ENCODE results near the gene MYADM. TPM values are rescaled to one million over a fixed set of nuclear protein-coding genes. Genes with fewer than 3 reads are reported as not detected.

The MYADM gene
- total RNA-seq, 2 experiments from 2014 or later = 92.9 to 98.1 TPM

DNA sequence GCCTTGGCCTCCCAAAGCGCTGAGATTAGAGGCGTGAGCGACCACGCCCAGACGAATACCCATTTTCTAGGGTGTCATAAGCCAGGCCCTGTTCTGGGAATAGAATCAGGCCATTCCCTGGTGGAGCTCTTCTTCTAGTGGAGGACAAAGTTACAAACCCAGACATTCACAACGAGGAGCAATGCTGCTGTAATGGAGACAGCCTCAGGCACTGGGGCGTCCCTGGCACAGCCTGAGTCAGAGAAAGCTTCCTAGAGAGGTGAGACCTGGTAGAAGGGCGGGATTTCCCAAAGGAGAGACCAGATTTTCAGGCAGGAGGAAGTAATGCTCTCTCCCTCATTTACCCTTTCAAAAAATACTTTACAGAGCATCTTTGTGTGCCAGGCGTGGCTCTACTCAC, 27.0 kb downstream of the MYADM start:
- Mint-ChIP-seq H3K9me3 (ENCODE audit: insufficient read depth) (no peaks in the 10 kb centered on the region), H3K27ac (no peak overlapping the region), H3K4me3 (no peak overlapping the region), H3K27me3 (ENCODE audit: low read depth) (peaks cover 8% of the 10 kb centered on the region), H3K36me3 (ENCODE audit: low read depth) (no peaks in the 10 kb centered on the region), H3K4me1 (ENCODE audit: low read depth) (peaks cover 4% of the 10 kb centered on the region)
- DNase-seq (no peak), ATAC-seq (no peak)
- POLR2A ChIA-PET = no interaction called here
- CTCF ChIA-PET = no interaction called here

DNA sequence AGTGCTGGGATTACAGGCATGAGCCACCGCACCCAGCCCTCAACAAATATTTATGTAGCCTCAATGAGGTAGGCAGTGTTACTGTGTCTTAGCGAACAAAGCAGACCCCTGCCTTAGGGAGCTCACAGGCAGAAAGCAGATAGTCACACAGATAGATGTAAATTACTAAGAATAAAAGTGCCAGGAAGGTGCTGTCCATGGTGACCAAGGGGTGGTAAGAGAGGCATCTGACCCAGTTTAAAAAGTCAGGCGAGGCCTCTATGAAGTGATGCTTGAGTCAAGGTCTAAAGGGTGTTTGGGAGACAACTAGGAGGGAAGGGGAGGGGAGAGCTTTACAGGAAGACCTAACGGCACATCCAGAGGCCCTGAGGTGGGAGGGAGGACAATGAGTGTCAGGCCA, 29.0 kb downstream of the MYADM start:
- no peaks in the 10 kb centered on the region for H3K9me3 Mint-ChIP-seq (ENCODE audit: insufficient read depth)
- peaks cover 8% of the 10 kb centered on the region for H3K27me3 Mint-ChIP-seq (ENCODE audit: low read depth)
- no peak for DNase-seq
- ATAC-seq = no peak
- ChIA-PET POLR2A (no interaction called here), CTCF (no interaction called here)
- no peak overlapping the region for H3K27ac Mint-ChIP-seq
- no peaks in the 10 kb centered on the region for H3K36me3 Mint-ChIP-seq (ENCODE audit: low read depth)
- no peaks in the 10 kb centered on the region for H3K4me1 Mint-ChIP-seq (ENCODE audit: low read depth)
- no peak overlapping the region for H3K4me3 Mint-ChIP-seq

DNA sequence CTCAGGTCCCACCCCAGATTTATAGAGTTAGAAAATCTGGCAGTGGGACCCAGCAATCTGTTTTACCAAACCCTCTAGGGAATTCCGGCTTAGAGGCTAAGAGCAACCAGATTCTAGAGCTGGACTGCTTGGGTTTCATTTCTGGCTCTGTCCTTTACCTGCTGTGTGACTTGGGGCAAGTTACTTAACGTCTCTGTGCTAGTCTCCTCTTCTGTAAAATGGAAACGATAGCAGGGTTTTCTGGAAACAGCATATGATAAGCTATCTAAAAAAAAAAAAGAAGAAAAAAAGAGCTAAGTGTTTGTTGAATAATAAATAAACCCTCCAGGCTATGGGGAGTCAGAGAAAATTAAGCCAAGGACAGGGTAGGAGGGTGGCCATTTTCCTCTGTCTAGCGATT, 29.8 kb downstream of the MYADM start:
- Mint-ChIP-seq H3K9me3 (ENCODE audit: insufficient read depth) (no peaks in the 10 kb centered on the region), H3K27me3 (ENCODE audit: low read depth) (peaks cover 5% of the 10 kb centered on the region), H3K27ac (no peak overlapping the region), H3K4me1 (ENCODE audit: low read depth) (no peaks in the 10 kb centered on the region), H3K4me3 (no peak overlapping the region), H3K36me3 (ENCODE audit: low read depth) (no peaks in the 10 kb centered on the region)
- DNase-seq (no peak), ATAC-seq (no peak)
- ChIA-PET CTCF (no interaction called here), POLR2A (no interaction called here)

DNA sequence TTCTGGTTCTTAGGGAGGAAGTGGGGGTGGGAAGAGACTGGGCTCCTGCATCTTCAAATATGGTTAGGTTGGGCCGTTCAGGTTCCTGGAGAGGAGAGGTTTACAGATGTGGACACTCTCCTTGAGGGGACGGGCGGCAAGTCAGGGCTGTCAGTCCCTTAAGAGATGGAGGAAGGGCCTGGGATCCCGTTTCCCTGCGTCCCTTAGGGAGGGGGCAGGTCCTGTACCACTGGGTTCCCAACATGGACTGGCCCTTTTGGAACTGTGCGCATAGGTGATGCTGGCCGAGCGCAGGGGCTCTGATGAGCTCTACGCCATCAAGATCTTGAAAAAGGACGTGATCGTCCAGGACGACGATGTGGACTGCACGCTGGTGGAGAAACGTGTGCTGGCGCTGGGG, 30.5 kb downstream of the MYADM start:
- POLR2A ChIA-PET = no interaction called here

DNA sequence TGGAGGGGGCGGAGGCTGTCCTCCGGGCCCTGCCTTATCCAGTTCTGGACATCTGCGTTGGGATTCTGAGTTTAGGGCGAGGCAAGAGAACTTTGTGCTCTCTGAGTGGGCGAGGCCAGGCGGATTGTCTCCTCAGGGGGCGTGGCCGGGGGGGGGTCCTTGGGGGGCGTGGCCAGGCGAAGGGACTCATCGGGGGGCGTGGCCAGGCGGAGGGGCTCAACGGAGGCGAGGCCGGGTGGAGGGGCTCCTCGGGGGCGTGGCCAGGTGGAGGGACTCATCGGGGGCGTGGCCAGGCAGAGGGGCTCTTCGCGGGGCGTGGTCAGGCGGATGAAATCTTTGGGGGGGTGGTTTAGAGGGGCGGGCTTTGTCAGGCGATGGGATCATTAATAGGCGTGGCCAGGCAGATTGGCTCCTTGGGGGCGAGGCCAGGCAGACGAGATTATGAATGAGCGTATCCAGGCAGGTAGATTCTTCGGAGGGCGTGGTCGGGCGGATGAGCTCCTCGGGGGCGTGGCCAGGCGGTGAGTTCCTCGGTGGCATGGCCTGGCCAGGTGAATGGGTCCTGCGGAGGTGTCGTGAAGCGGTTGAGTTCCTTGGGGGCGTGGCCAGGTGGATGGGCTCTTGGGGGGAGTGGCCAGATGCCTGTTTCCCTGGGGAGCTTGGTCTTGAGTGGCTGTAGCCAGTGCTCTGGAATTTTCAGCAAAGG, 31.1 kb downstream of the MYADM start:
- peaks cover 5% of the 10 kb centered on the region for H3K27me3 Mint-ChIP-seq (ENCODE audit: low read depth)
- no peak overlapping the region for H3K27ac Mint-ChIP-seq
- no peaks in the 10 kb centered on the region for H3K4me1 Mint-ChIP-seq (ENCODE audit: low read depth)
- ATAC-seq (peak; percentile 45), DNase-seq (peak; percentile 28)
- H3K4me3 Mint-ChIP-seq = no peak overlapping the region
- H3K36me3 Mint-ChIP-seq (ENCODE audit: low read depth) = no peaks in the 10 kb centered on the region
- CTCF ChIA-PET = no interaction called here
- POLR2A ChIA-PET = no interaction called here
- no peaks in the 10 kb centered on the region for H3K9me3 Mint-ChIP-seq (ENCODE audit: insufficient read depth)

More for the DNA sequence above, 30.5 kb downstream of the MYADM start:
- Mint-ChIP-seq H3K27me3 (ENCODE audit: low read depth) (peaks cover 5% of the 10 kb centered on the region), H3K9me3 (ENCODE audit: insufficient read depth) (no peaks in the 10 kb centered on the region), H3K36me3 (ENCODE audit: low read depth) (no peaks in the 10 kb centered on the region), H3K4me1 (ENCODE audit: low read depth) (no peaks in the 10 kb centered on the region), H3K27ac (no peak overlapping the region), H3K4me3 (no peak overlapping the region)
- DNase-seq (no peak), ATAC-seq (no peak)
- CTCF ChIA-PET = no interaction called here

DNA sequence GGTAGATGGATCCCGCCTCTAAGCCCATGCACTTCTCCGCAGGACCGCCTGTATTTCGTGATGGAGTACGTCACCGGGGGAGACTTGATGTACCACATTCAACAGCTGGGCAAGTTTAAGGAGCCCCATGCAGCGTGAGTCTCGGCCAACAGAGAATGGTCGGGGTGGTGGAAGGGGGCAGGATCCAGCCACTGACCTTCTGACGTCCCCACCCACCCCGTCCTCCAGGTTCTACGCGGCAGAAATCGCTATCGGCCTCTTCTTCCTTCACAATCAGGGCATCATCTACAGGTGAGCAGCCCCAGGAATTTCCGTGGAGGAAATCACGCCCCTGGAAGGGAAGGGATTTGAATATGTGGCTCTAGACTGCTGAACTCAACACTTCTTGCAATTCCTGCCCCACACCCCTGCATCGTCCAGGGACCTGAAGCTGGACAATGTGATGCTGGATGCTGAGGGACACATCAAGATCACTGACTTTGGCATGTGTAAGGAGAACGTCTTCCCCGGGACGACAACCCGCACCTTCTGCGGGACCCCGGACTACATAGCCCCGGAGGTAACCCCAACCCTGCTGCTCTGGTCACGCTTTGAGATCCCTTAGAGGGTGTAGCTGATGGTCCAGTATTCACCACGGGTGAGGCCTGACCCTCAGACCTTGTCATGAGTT, 32.6 kb downstream of the MYADM start:
- CTCF ChIA-PET = no interaction called here
- DNase-seq = no peak
- H3K27me3 Mint-ChIP-seq (ENCODE audit: low read depth) = peaks cover 11% of the 10 kb centered on the region

DNA sequence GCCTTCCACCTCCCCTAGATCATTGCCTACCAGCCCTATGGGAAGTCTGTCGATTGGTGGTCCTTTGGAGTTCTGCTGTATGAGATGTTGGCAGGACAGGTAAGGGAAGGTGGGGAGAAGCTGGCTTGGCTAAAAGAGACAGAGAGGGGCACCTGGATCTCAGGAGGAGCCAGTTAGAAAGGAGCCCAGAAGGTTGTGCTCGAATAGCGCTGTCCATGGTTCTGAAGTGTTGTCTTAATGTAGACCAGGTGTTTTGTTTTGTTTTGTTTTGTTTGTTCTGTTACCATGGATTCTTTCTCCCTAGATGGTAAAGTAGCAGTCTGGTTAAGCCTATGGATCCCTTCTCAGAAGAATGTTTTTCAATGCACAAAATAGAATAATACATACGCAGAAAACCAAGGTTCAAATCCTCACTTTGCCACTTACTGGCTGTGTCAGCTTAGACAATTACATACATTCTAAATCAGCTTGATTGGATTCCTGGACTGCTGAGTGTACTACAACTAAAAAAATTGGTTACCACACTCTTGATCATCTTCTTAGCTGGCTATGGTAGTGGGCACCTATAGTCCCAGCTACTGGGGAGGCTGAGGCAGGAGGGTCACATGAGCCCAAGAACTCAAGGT, 35.5 kb downstream of the MYADM start:
- no peaks in the 10 kb centered on the region for H3K36me3 Mint-ChIP-seq (ENCODE audit: low read depth)
- no peak overlapping the region for H3K27ac Mint-ChIP-seq
- ChIA-PET CTCF (no interaction called here), POLR2A (no interaction called here)
- no peaks in the 10 kb centered on the region for H3K9me3 Mint-ChIP-seq (ENCODE audit: insufficient read depth)
- peaks cover 10% of the 10 kb centered on the region for H3K4me1 Mint-ChIP-seq (ENCODE audit: low read depth)
- ATAC-seq (peak; percentile 14), DNase-seq (peak; percentile 68)
- H3K27me3 Mint-ChIP-seq (ENCODE audit: low read depth) = peaks cover 31% of the 10 kb centered on the region
- no peak overlapping the region for H3K4me3 Mint-ChIP-seq

More for the DNA sequence above, 32.6 kb downstream of the MYADM start:
- Mint-ChIP-seq H3K9me3 (ENCODE audit: insufficient read depth) (no peaks in the 10 kb centered on the region), H3K4me1 (ENCODE audit: low read depth) (no peaks in the 10 kb centered on the region), H3K36me3 (ENCODE audit: low read depth) (no peaks in the 10 kb centered on the region), H3K27ac (no peak overlapping the region), H3K4me3 (no peak overlapping the region)
- POLR2A ChIA-PET = no interaction called here
- no peak for ATAC-seq

DNA sequence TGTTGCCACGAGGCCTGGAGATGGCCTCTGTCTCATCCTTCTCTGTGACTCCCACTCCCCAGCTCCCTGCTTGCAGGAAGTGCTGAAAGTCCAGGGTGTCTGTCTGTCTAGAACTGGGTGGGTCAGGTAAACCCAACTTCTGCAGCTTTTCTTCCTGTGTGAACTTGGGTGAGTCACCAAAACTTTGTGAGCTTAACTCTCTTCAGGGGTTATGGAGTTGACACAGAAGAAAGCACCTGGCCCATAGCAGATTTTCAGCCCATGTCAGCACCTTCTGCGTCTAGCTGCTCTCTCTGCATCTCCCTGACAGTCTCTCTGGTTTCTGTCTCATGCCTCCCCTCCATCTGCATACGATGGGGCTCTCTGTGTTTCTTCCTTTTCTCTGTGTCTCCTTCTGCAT, 37.2 kb downstream of the MYADM start:
- Mint-ChIP-seq H3K4me3 (no peak overlapping the region), H3K36me3 (ENCODE audit: low read depth) (no peaks in the 10 kb centered on the region), H3K4me1 (ENCODE audit: low read depth) (peaks cover 13% of the 10 kb centered on the region), H3K9me3 (ENCODE audit: insufficient read depth) (no peaks in the 10 kb centered on the region), H3K27me3 (ENCODE audit: low read depth) (peaks cover 41% of the 10 kb centered on the region), H3K27ac (no peak overlapping the region)
- POLR2A ChIA-PET = no interaction called here
- DNase-seq (no peak), ATAC-seq (peak; percentile 29)
- CTCF ChIA-PET = interaction anchor here (1.1 kb wide), 1 partner anchor 112 kb away, joined by 3 read pairs; no protein-coding TSS in a partner anchor

DNA sequence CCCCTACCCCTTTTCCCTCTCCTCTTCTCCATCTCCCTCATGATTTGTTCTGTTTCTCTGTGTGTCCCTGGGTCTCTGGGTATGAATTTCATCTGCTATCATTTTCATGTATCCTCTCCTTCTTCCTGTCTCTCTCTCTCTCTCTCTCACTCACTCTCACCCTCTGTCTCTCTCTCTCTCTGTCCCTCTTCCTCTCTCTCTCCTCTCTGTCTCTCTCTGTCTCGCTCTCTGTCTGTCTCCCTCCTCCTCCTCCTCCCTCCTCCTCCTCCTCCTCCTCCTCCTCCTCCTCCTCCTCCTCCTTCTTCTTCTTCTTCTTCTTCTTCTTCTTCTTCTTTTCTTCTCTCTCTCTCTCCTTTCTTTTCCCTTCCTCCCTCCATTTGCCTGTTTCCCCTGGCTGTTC, 38.1 kb downstream of the MYADM start:
- CTCF ChIA-PET = interaction anchor here (0.6 kb wide), 1 partner anchor 118 kb away, joined by 4 read pairs; no protein-coding TSS in a partner anchor
- peaks cover 13% of the 10 kb centered on the region for H3K4me1 Mint-ChIP-seq (ENCODE audit: low read depth)
- POLR2A ChIA-PET = no interaction called here
- H3K36me3 Mint-ChIP-seq (ENCODE audit: low read depth) = no peaks in the 10 kb centered on the region
- no peak overlapping the region for H3K27ac Mint-ChIP-seq
- ATAC-seq = no peak
- H3K4me3 Mint-ChIP-seq = no peak overlapping the region
- H3K27me3 Mint-ChIP-seq (ENCODE audit: low read depth) = peaks cover 50% of the 10 kb centered on the region
- H3K9me3 Mint-ChIP-seq (ENCODE audit: insufficient read depth) = no peaks in the 10 kb centered on the region
- no peak for DNase-seq

DNA sequence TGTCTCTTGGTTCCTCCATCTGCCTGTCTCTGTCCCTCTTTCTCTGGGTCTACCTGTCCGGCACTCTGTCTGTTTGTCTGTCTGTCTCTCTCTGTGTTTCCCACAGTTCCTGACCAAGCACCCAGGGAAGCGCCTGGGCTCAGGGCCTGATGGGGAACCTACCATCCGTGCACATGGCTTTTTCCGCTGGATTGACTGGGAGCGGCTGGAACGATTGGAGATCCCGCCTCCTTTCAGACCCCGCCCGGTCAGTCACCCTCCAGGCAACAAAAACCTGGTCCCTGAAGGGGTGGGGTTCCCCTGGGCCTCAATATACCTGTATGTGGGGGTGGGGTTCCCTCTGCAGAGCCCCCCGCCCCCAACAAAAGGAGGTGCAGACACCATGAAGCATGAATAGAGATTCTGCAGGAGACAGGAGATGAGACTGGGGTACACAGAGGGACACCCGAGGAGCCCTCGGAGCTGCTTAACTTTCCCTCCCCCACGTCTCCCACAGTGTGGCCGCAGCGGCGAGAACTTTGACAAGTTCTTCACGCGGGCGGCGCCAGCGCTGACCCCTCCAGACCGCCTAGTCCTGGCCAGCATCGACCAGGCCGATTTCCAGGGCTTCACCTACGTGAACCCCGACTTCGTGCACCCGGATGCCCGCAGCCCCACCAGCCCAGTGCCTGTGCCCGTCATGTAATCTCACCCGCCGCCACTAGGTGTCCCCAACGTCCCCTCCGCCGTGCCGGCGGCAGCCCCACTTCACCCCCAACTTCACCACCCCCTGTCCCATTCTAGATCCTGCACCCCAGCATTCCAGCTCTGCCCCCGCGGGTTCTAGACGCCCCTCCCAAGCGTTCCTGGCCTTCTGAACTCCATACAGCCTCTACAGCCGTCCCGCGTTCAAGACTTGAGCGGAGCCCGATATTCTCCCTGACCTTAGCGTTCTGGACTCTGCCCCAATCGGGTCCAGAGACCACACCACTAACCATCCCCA, 38.8 kb downstream of the MYADM start:
- H3K27ac Mint-ChIP-seq = no peak overlapping the region
- DNase-seq = peak; percentile 75
- no peaks in the 10 kb centered on the region for H3K9me3 Mint-ChIP-seq (ENCODE audit: insufficient read depth)
- POLR2A ChIA-PET = no interaction called here
- peaks cover 54% of the 10 kb centered on the region for H3K27me3 Mint-ChIP-seq (ENCODE audit: low read depth)
- H3K36me3 Mint-ChIP-seq (ENCODE audit: low read depth) = no peaks in the 10 kb centered on the region
- no peak overlapping the region for H3K4me3 Mint-ChIP-seq
- H3K4me1 Mint-ChIP-seq (ENCODE audit: low read depth) = peaks cover 13% of the 10 kb centered on the region
- ATAC-seq = peak; percentile 69
- CTCF ChIA-PET = interaction anchor here (0.6 kb wide), 1 partner anchor 117 kb away, joined by 4 read pairs; no protein-coding TSS in a partner anchor

DNA sequence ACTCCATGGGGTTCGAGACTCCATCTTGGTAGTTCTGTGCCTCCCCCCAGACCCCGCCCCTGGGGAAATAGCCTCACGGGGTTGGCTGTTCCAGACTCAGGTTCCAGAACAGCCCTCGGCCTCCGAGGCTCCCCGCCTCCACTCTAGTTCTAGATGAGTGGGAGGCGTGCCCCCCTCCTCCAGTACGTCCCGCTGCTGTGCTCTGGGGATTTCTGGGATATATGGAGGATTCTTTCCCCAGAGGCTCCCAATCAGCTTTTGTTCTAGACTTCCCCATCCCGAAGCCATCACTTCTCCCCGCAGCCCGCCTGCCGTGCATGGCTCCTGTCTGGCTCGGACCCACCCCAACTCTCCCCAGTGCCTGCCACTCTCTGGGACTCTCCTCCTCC, 39.5 kb downstream of the MYADM start:
- ChIA-PET POLR2A (no interaction called here), CTCF (no interaction called here)
- ATAC-seq (no peak), DNase-seq (no peak)
- Mint-ChIP-seq H3K27ac (no peak overlapping the region), H3K4me3 (no peak overlapping the region), H3K36me3 (ENCODE audit: low read depth) (no peaks in the 10 kb centered on the region), H3K9me3 (ENCODE audit: insufficient read depth) (no peaks in the 10 kb centered on the region), H3K27me3 (ENCODE audit: low read depth) (peaks cover 56% of the 10 kb centered on the region), H3K4me1 (ENCODE audit: low read depth) (peaks cover 13% of the 10 kb centered on the region)

Data from activated CD8-positive, alpha-beta T cell treated with anti-CD3 and anti-CD28 coated beads, Interleukin-2, amount 10 ng/mL, durations not matched to agents 7 days and 5 days (primary cell).